HG03439 (cell line): ENCODE measurements around the gene EPYC.

Source experiments
- ATAC-seq: cut with Tn5 transposase; IDR thresholded peaks from one replicate; pipeline ENCODE4 v1.9.1; 2021; ENCODE audit warnings: mild to moderate bottlenecking, moderate library complexity; ENCODE audit not compliant: unreplicated experiment

Gene EPYC

DNA sequence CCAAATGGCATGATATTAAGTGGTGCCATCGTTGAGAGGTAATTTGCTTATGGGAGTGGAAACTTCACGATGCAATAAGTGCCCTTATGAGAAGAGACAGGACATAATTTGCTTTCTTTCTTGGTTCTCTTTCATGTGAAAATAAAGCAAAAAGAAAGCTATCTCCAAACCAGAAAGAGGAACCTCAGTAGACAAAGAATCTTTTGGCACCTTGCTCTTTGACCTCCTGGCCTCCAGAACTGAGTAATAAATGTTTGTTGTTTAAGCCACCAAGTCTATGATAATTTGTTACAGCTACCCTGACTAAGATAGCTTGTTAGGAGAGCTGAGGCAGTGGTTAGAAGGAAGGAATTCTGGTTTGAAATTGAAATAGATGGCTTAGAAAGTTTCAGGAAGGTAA is 89.4 kb downstream of the EPYC start:
- no peak for ATAC-seq
